Measurements from ENCODE around the gene SLC9A9.
A peak's percentile ranks its signal among the peaks of the same experiment; 100 is the strongest.

The SLC9A9 gene

GRCh38 chr3:143770391-143770790, 77.9 kb downstream of the SLC9A9 start:
- Histone ChIP-seq H3K36me3 (no peaks in the 10 kb centered on the region), H3K9me3 (no peaks in the 10 kb centered on the region), H3K27me3 (no peaks in the 10 kb centered on the region), H3K4me1 (peaks cover 11% of the 10 kb centered on the region), H3K4me3 (ENCODE audit: low read depth, low read length) (no peak overlapping the region)
- no peak for DNase-seq
- no peak for TF ChIP-seq CTCF (IDR thresholded peaks at IDR 0.05; ENCODE audit: low read depth, low read length)

GRCh38 chr3:143769616-143770015, 78.7 kb downstream of the SLC9A9 start:
- no peak overlapping the region for H3K4me3 ChIP-seq (ENCODE audit: low read depth, low read length)
- H3K9me3 ChIP-seq: no peaks in the 10 kb centered on the region
- peaks cover 11% of the 10 kb centered on the region for H3K4me1 ChIP-seq
- no peaks in the 10 kb centered on the region for H3K27me3 ChIP-seq
- no peak for TF ChIP-seq CTCF (IDR thresholded peaks at IDR 0.05; ENCODE audit: low read depth, low read length)
- no peaks in the 10 kb centered on the region for H3K36me3 ChIP-seq
- DNase-seq: no peak

- H3K4me3 ChIP-seq (ENCODE audit: low read depth, low read length): no peak overlapping the region
- H3K4me1 ChIP-seq: peaks cover 9% of the 10 kb centered on the region
- no peaks in the 10 kb centered on the region for H3K9me3 ChIP-seq
- no peak for TF ChIP-seq CTCF (IDR thresholded peaks at IDR 0.05; ENCODE audit: low read depth, low read length)
- H3K36me3 ChIP-seq: no peaks in the 10 kb centered on the region
- no peak for DNase-seq
- H3K27me3 ChIP-seq: no peaks in the 10 kb centered on the region
Observed at GRCh38 chr3:143764840-143765239, 83.4 kb downstream of the SLC9A9 start.

DNA sequence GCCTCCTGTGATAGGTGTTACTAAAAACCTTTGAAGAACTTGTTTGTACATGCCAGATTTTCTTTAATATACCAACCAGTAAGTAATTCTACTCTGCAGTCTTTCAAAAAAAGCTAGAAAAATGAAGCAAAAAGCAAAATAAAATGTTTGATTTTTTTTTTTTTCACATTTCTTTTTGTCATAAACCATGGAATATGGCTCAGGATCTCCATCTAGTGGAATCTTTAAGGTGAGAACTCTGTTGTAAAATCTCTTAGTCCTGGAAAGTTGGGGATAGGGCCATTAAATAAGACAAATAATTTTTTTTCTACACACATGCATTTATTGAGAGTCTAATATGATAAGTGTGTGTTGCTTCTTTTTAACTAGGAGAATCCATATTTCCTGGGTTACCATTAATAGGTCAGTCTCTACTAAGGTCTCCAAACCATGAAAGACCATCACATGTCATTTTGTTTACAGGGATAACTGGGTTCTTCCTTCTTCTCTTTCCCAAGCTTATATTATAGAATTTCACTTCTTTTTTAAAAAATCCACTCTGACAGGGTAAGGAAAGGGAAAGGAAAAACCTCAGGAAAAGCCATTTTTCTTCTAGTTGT, 84.6 kb downstream of the SLC9A9 start:
- Histone ChIP-seq H3K4me3 (ENCODE audit: low read depth, low read length) (no peak overlapping the region), H3K36me3 (no peaks in the 10 kb centered on the region), H3K27me3 (no peaks in the 10 kb centered on the region), H3K9me3 (no peaks in the 10 kb centered on the region), H3K4me1 (peaks cover under 1% of the 10 kb centered on the region; the same call in 1 of the 2 replicates)
- DNase-seq: no peak
- peak; percentile 68 for TF ChIP-seq CTCF (IDR thresholded peaks at IDR 0.05; ENCODE audit: low read depth, low read length)

DNA sequence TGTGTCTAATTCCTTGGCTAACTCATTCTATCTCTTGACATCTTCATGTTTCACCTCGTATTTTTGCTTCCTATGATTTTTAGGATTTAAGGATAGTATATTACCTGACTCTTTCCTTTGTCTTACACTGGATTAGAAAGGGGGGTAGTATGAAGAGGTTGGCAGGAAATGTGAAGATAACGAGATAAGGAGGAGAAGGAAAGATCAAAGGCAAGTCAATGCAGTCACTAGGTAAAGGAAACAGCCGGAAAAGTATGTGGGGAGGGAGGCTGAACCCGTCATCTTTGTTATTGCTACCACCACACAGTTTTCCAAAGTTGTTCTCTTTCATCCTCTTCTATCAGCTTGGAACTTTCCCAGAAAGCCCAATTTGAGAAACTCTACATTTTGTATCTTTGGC, 90.6 kb downstream of the SLC9A9 start:
- H3K36me3 ChIP-seq: no peaks in the 10 kb centered on the region
- H3K9me3 ChIP-seq: no peaks in the 10 kb centered on the region
- no peaks in the 10 kb centered on the region for H3K27me3 ChIP-seq
- peaks cover 19% of the 10 kb centered on the region for H3K4me1 ChIP-seq
- no peak overlapping the region for H3K4me3 ChIP-seq (ENCODE audit: low read depth, low read length)
- no peak for DNase-seq
- no peak for TF ChIP-seq CTCF (IDR thresholded peaks at IDR 0.05; ENCODE audit: low read depth, low read length)

DNA sequence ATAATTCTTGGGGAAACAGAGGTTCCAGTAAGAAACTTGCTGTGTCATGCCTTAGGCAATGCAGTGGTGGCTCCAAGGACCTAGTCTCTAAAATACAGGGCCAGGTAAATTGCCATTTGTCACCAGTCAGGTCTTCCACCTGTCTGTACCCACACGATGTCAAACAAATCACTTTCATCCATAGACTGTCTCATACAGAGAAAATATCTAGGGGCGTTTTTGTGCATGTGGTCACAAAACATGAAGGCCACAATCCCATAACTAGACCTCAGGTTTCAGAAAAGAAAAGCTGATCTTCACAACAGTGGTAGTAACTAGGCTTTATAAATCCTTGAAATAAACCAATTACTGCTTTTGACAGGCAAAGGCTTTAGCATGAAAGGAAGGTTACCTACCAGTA, 92.3 kb downstream of the SLC9A9 start:
- DNase-seq: no peak
- Histone ChIP-seq H3K9me3 (no peaks in the 10 kb centered on the region), H3K27me3 (no peaks in the 10 kb centered on the region), H3K36me3 (no peaks in the 10 kb centered on the region), H3K4me3 (ENCODE audit: low read depth, low read length) (no peak overlapping the region), H3K4me1 (peaks cover 34% of the 10 kb centered on the region)
- no peak for TF ChIP-seq CTCF (IDR thresholded peaks at IDR 0.05; ENCODE audit: low read depth, low read length)

Data from BE2C (cell line).